GM03348 (cell line): Measurements from ENCODE around the gene TP53BP1.

Experiments
- DNase-seq: peaks from one replicate; pipeline ENCODE4 v3.0.0; 2012; ENCODE audit warnings: low spot score

Gene TP53BP1

GRCh38 chr15:43487271-43487895 lies 5.6 kb downstream of the TP53BP1 start:
- no peak for DNase-seq

GRCh38 chr15:43484455-43484854 lies 8.5 kb downstream of the TP53BP1 start:
- DNase-seq = no peak

DNA sequence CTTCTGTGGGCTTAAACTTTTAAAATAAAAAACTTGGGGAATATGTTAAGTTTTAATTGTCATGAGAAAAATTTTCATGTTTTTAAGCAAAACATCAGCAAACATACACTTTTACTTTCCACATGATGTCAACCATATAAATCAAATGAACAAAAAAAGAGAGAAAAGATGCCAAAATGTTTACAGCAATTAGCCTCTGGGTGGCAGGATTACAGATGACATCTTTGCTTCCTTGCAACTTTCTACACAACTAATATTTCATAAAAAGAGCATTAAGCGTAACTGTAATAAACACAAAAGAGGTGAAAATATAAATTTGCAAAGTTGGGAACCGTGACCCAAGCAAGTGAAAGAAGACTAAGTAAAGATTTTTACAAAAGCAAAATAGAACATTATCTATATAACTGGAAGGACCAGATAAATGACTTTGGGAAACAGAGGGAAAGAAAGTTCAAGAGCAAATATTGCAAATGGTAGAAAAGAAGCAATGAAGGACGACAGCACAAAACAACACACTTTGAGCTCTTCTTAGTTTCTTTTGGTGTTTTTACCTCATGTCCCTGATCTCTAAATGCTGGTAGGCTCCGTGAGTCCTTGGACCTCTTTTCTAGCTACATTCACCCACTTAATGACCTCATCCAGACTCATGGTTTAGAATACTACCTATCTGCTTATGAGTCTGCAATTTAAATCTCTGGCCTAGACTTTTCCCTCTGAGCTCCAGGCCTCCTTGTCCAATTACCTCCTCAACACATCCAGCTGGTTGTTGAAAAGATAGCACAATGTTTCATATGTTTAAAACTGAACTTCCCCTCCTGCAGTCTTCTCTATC lies 9.4 kb downstream of the TP53BP1 start:
- peak; percentile 36 for DNase-seq

- DNase-seq = no peak
Measured at GRCh38 chr15:43473885-43474284, 19.1 kb downstream of the TP53BP1 start.

DNA sequence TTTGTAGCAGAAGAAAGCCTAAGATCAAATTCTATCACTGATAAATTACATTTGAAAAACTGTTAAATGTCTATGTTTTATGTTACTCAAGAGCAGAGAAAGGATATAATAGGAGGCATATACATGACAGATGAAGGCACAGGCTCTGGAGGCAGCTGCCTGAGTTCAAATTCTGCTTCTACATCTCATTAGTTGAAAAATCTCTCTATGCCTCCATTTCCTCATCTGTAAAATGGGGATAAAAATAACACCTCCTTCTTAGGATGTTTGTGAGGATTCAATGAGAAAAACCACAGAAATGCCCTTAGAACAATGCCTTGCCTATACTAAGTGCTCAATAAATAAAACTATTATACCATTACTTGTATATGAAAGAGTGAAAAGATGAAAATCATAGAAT lies 21.0 kb downstream of the TP53BP1 start:
- no peak for DNase-seq

DNA sequence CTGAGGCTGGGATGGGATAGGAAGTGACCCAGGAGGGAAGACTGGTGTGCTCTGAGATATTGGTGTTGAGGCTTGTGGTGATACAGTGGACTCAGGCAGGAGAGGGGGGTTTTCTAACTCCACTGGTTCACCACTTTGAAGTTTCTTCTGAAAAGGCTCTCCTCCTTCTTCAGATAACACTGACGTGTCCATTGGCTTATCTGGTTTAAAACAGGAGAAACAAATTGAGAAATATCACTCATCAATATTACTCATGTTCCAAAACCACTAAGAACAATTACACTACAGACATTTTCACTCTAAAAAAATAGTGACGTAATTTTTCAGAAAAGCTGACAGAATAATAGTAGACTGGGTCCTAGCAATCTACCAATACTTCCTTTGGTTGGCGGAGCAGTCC lies 23.1 kb downstream of the TP53BP1 start:
- peak; percentile 29 for DNase-seq

- peak; percentile 63 for DNase-seq
Measured at GRCh38 chr15:43465100-43465499, 27.9 kb downstream of the TP53BP1 start.

GRCh38 chr15:43463998-43464397 lies 29.0 kb downstream of the TP53BP1 start:
- no peak for DNase-seq

GRCh38 chr15:43463507-43463906 lies 29.4 kb downstream of the TP53BP1 start:
- peak; percentile 58 for DNase-seq

DNA sequence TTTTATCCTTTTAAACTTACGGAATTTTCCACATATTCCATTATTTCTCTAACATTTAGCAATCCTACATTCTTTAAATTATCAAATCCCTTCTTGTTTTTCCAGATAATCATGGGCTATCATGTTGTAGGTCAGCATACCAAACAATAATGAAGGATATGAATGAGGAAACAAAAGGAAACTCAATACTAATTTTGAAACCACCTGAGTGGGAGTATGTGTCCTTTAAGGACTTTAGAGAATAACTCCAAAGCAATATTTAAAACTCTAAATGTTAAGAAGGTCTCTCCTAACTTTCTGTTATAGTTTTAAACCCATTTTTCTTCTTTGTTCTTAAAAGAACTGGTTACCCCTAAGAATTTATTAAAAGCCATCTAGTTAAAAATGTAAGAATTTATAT lies 43.0 kb downstream of the TP53BP1 start:
- DNase-seq = no peak

GRCh38 chr15:43446344-43446743 lies 46.6 kb downstream of the TP53BP1 start:
- no peak for DNase-seq

DNA sequence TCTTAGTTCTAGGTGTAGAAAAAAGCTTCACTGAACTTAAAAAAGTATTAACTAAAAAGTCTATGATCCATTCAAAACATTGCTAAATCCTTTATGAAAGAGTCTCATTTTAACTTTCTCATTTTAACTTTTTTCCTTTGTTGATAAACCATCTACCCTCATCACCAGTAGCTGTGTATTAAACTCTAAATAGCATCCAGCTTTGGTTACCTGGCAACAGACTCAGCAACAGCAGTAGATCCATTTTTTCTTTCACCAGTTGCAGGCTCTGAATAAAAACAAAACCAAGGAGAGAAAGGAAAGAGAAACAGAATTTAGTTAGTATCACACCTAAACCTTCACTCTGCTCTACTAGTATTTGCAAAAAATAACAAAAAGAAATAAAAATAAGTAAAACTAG lies 51.6 kb downstream of the TP53BP1 start:
- DNase-seq = peak; percentile 23

DNA sequence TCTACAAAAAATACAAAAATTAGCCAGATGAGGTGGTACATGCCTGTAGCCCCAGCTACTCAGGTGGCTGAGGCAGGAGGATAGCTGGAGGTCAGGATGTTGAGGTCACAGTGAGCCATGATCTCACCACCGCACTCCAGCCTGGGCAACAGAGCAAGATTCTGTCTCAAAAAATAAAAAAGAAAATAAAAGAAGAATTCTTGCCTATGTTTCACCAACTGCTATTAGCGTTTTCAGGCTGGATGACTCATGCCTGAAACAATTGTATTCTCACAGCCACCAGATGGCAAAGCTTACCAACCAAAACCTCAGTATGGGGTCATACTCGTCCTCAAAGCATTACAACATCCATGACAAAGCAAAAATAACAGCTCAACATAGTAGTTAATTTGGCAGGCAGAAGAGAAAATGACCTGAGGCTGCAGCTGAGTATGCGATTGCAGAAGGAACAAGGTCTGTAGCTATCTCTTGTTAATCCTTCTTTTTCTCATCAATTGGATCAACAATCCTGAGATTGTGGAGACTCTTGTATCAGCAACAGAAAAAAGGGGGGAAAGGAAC lies 52.2 kb downstream of the TP53BP1 start:
- peak; percentile 92 for DNase-seq

DNA sequence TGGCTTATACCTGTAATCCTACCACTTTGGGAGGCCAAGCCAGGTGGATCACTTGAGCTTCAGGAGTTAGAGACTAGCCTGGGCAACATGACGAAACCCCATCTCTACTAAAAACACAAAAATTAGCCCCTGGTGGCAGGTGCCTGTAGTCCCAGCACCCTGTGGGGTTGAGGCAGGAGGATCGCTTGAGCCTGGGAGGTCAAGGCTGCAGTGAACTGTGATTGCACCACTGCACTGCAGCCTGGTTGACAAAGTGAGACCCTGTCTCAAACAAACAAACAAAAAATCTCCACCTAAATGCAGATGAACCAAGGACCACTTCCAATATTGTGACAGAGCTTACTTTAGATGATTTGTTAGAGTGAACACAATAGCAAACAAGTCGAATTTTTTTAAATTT lies 53.7 kb downstream of the TP53BP1 start:
- DNase-seq = no peak

GRCh38 chr15:43436395-43436794 lies 56.6 kb downstream of the TP53BP1 start:
- DNase-seq = no peak

- DNase-seq = no peak
Measured at GRCh38 chr15:43434446-43434845, 58.5 kb downstream of the TP53BP1 start.

- DNase-seq = no peak
Measured at GRCh38 chr15:43433661-43434303, 59.2 kb downstream of the TP53BP1 start.

- no peak for DNase-seq
Measured at GRCh38 chr15:43433165-43433564, 59.8 kb downstream of the TP53BP1 start.

DNA sequence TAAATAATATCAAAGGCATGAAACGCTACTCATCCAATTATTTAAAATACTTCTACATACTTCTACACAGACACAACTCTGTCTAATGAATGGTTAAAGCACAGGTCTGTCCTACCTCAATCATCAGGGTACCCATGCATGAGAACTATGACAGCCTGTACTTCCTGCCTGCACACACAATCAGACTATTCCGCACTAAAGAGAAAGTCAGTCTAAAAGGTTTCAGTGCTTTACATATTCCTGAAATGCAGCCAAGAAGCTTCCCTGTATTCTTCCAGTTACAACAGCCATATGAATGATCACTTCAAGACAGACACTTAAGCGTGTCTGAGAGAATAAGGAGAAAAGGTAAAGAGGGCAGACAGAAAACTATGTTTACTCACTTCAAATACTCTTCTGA lies 63.3 kb downstream of the TP53BP1 start:
- DNase-seq = no peak

GRCh38 chr15:43423793-43424192 lies 69.2 kb downstream of the TP53BP1 start:
- DNase-seq = no peak

DNA sequence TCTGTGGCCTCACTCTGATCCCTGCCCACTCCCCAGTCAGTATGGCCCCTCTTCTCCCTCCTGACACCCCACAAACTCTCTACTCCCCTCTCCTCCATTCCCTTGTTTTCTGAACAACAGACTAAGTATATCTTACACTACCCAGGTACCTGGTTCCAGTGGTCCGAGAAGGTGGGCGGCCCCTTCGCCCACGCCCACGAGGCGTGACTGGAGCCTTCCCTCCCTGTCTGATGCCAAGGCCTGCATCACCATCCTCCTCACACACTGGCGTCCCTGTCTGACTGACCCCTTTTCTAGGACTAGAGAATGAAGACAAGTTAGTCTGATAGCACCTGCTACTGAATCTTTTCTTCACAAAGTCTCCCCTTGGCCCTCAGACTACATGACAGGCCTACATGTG lies 72.1 kb downstream of the TP53BP1 start:
- no peak for DNase-seq

- DNase-seq = no peak
Measured at GRCh38 chr15:43420435-43420834, 72.5 kb downstream of the TP53BP1 start.

GRCh38 chr15:43414196-43414595 lies 78.8 kb downstream of the TP53BP1 start:
- no peak for DNase-seq
